CD8-positive, alpha-beta memory T cell (primary cell): ENCODE data around the gene ITFG1. TPM values are rescaled to one million over a fixed set of nuclear protein-coding genes. Genes with fewer than 3 reads are reported as not detected.

Experiments used
- CTCF ChIA-PET: fragments of 350-600 bp; sonication (Branson Sonifier 250); formaldehyde crosslinking; loops from one replicate; lab custom pipeline; 2021; ENCODE audit warnings: antibody characterized with exemption; lab: Charles Lee
- POLR2A ChIA-PET: fragments of 350-600 bp; sonication (Branson Sonifier 250); formaldehyde crosslinking; loops from one replicate; lab custom pipeline; 2021; ENCODE audit warnings: antibody characterized with exemption; lab: Charles Lee
- DNase-seq, 5 donors: peaks; one replicate each; pipeline versions ENCODE4 v3.0.0 to v3.0.0-alpha.2; 2020 to 2022; ENCODE audit warnings: mixed read lengths in 1 of 5
- H3K27ac ChIP-seq: one replicate; pipeline ENCODE4 v1.7.0; 2013; ENCODE audit warnings: low read depth, mild to moderate bottlenecking, low read length, moderate library complexity
- H3K27me3 ChIP-seq: 2 replicates; pipeline ENCODE4 v1.7.0; 2013; ENCODE audit warnings: low read length, mild to moderate bottlenecking; ENCODE audit not compliant: insufficient read depth, poor library complexity, severe bottlenecking
- H3K36me3 ChIP-seq: 2 replicates; pipeline ENCODE4 v1.7.0; 2013; ENCODE audit warnings: mild to moderate bottlenecking, low read length, moderate library complexity; ENCODE audit not compliant: insufficient read depth
- H3K4me1 ChIP-seq: 2 replicates; pipeline ENCODE4 v1.7.0; 2013; ENCODE audit warnings: mild to moderate bottlenecking, low read length, moderate library complexity; ENCODE audit not compliant: insufficient read depth
- H3K4me3 ChIP-seq: 2 replicates; pipeline ENCODE4 v1.7.0; 2013; ENCODE audit warnings: mild to moderate bottlenecking, low read length
- H3K9me3 ChIP-seq: 2 replicates; pipeline ENCODE4 v1.7.0; 2013; ENCODE audit warnings: mild to moderate bottlenecking, low read length
- H3K27ac Mint-ChIP-seq, 8 donors: one replicate each; pipeline ENCODE4 v1.8.0; 2020 to 2021; ENCODE audit warnings: mixed read lengths in 8 of 8, mild to moderate bottlenecking in 6 of 8, inconsistent platforms in 3 of 8, moderate library complexity in 3 of 8
- H3K27me3 Mint-ChIP-seq, 2 donors: one replicate each; pipeline ENCODE4 v1.8.0; 2020 to 2021; ENCODE audit warnings: mixed read lengths in 2 of 2, mild to moderate bottlenecking in 1 of 2, moderate library complexity in 1 of 2
- H3K36me3 Mint-ChIP-seq, 3 donors: one replicate each; pipeline ENCODE4 v1.8.0; 2020 to 2021; ENCODE audit warnings: mixed read lengths in 3 of 3, inconsistent platforms in 1 of 3, mild to moderate bottlenecking in 1 of 3
- H3K4me1 Mint-ChIP-seq, 3 donors: one replicate each; pipeline ENCODE4 v1.8.0; 2020 to 2021; ENCODE audit warnings: mixed read lengths in 3 of 3, inconsistent platforms in 1 of 3, mild to moderate bottlenecking in 1 of 3
- H3K4me3 Mint-ChIP-seq, 7 donors: one replicate each; pipeline ENCODE4 v1.8.0; 2020 to 2021; ENCODE audit warnings: mixed read lengths in 7 of 7, mild to moderate bottlenecking in 6 of 7, moderate library complexity in 4 of 7, inconsistent platforms in 2 of 7
- H3K9me3 Mint-ChIP-seq, 5 donors: one replicate each; pipeline ENCODE4 v1.8.0; 2020 to 2022; ENCODE audit warnings: mixed read lengths in 5 of 5, mild to moderate bottlenecking in 3 of 5, moderate library complexity in 2 of 5, inconsistent platforms in 1 of 5
- polyA plus RNA-seq: library from polyadenylated mRNA; unstranded; fragments of 300-500 nt; fragmentation: Illumina TruSeq; gene quantifications from one replicate; pipeline ENCODE4 v1.2.3, GENCODE V29; 2021
- total RNA-seq, 2 experiments: library from RNA; stranded (reverse); gene quantifications; one replicate each; pipeline ENCODE4 v1.2.3, GENCODE V29; 2021

ITFG1 gene
- total and polyA plus RNA-seq, 3 experiments from 2014 or later = 24.5 to 26.8 (median 24.9) TPM

GRCh38 chr16:47276522-47276921 lies 184.3 kb downstream of the ITFG1 start:
- no peaks in the 10 kb centered on the region for H3K27me3 ChIP-seq
- Mint-ChIP-seq H3K4me3 (no peak overlapping the region), H3K27me3 (no peaks in the 10 kb centered on the region), H3K4me1 (no peaks in the 10 kb centered on the region), H3K9me3 (peaks cover 0 to 3% (median 0%) of the 10 kb centered on the region in 5 donors), H3K36me3 (peaks cover 9 to 15% (median 14%) of the 10 kb centered on the region in 3 donors), H3K27ac (no peak overlapping the region)
- no peaks in the 10 kb centered on the region for H3K36me3 ChIP-seq
- H3K4me3 ChIP-seq = no peak overlapping the region
- no peak for DNase-seq
- no peak overlapping the region for H3K27ac ChIP-seq
- H3K9me3 ChIP-seq = no peaks in the 10 kb centered on the region
- CTCF ChIA-PET = interaction anchor here (0.6 kb wide), 1 partner anchor 616 kb away, joined by 3 read pairs; no protein-coding TSS in a partner anchor
- no peaks in the 10 kb centered on the region for H3K4me1 ChIP-seq
- POLR2A ChIA-PET = no interaction called here

- Histone ChIP-seq H3K9me3 (no peaks in the 10 kb centered on the region), H3K27me3 (no peaks in the 10 kb centered on the region), H3K27ac (no peak overlapping the region), H3K4me1 (no peaks in the 10 kb centered on the region), H3K36me3 (peaks cover 3% of the 10 kb centered on the region), H3K4me3 (no peak overlapping the region)
- ChIA-PET POLR2A (no interaction called here), CTCF (no interaction called here)
- DNase-seq = no peak
- Mint-ChIP-seq H3K36me3 (peaks cover 8 to 35% (median 15%) of the 10 kb centered on the region in 3 donors), H3K27me3 (no peaks in the 10 kb centered on the region), H3K4me1 (peaks cover 0 to 1% (median 0%) of the 10 kb centered on the region in 3 donors), H3K4me3 (no peak overlapping the region), H3K27ac (no peak overlapping the region), H3K9me3 (no peaks in the 10 kb centered on the region)
Observed at GRCh38 chr16:47262938-47263337, 197.9 kb downstream of the ITFG1 start.

- no peaks in the 10 kb centered on the region for H3K9me3 ChIP-seq
- no peaks in the 10 kb centered on the region for H3K4me1 ChIP-seq
- no peak overlapping the region for H3K4me3 ChIP-seq
- no peak for DNase-seq
- H3K27ac ChIP-seq = no peak overlapping the region
- POLR2A ChIA-PET = no interaction called here
- H3K27ac Mint-ChIP-seq = no peak overlapping the region
- H3K27me3 ChIP-seq = no peaks in the 10 kb centered on the region
- no peak overlapping the region for H3K4me3 Mint-ChIP-seq
- no peaks in the 10 kb centered on the region for H3K27me3 Mint-ChIP-seq
- peaks cover 0 to 1% (median 0%) of the 10 kb centered on the region in 3 donors for H3K4me1 Mint-ChIP-seq
- no peaks in the 10 kb centered on the region for H3K9me3 Mint-ChIP-seq
- H3K36me3 ChIP-seq = peaks cover 9% of the 10 kb centered on the region
- CTCF ChIA-PET = interaction anchor here (1.5 kb wide), 1 partner anchor 10 kb away, joined by 3 read pairs; no protein-coding TSS in a partner anchor
- H3K36me3 Mint-ChIP-seq = peaks cover 20 to 52% (median 26%) of the 10 kb centered on the region in 3 donors
Observed at GRCh38 chr16:47260503-47260902, 200.4 kb downstream of the ITFG1 start.

GRCh38 chr16:47258874-47259461 lies 201.9 kb downstream of the ITFG1 start:
- Histone ChIP-seq H3K9me3 (no peaks in the 10 kb centered on the region), H3K36me3 (peaks cover 9% of the 10 kb centered on the region), H3K4me3 (no peak overlapping the region), H3K27ac (no peak overlapping the region), H3K27me3 (no peaks in the 10 kb centered on the region), H3K4me1 (no peaks in the 10 kb centered on the region)
- Mint-ChIP-seq H3K9me3 (no peaks in the 10 kb centered on the region), H3K27me3 (no peaks in the 10 kb centered on the region), H3K4me1 (no peaks in the 10 kb centered on the region), H3K36me3 (peaks cover 20 to 57% (median 21%) of the 10 kb centered on the region in 3 donors), H3K4me3 (no peak overlapping the region), H3K27ac (peak overlapping the region in 1 of 8 donors; percentile 10)
- ChIA-PET POLR2A (no interaction called here), CTCF (no interaction called here)
- DNase-seq = no peak

GRCh38 chr16:47254756-47255155 lies 206.1 kb downstream of the ITFG1 start:
- H3K9me3 Mint-ChIP-seq = no peaks in the 10 kb centered on the region
- no peaks in the 10 kb centered on the region for H3K27me3 Mint-ChIP-seq
- Histone ChIP-seq H3K9me3 (no peaks in the 10 kb centered on the region), H3K4me3 (no peak overlapping the region), H3K27me3 (no peaks in the 10 kb centered on the region), H3K4me1 (no peaks in the 10 kb centered on the region), H3K36me3 (peaks cover 9% of the 10 kb centered on the region), H3K27ac (no peak overlapping the region)
- no peaks in the 10 kb centered on the region for H3K4me1 Mint-ChIP-seq
- POLR2A ChIA-PET = no interaction called here
- no peak overlapping the region for H3K27ac Mint-ChIP-seq
- peaks cover 18 to 54% (median 20%) of the 10 kb centered on the region in 3 donors for H3K36me3 Mint-ChIP-seq
- CTCF ChIA-PET = interaction anchor here (1.4 kb wide), 1 partner anchor 113 kb away, joined by 3 read pairs; no protein-coding TSS in a partner anchor
- no peak overlapping the region for H3K4me3 Mint-ChIP-seq
- no peak for DNase-seq

GRCh38 chr16:47250983-47251382 lies 209.9 kb downstream of the ITFG1 start:
- no peak overlapping the region for H3K4me3 ChIP-seq
- H3K4me3 Mint-ChIP-seq = no peak overlapping the region
- H3K4me1 ChIP-seq = no peaks in the 10 kb centered on the region
- H3K4me1 Mint-ChIP-seq = no peaks in the 10 kb centered on the region
- peaks cover 0 to 38% (median 6%) of the 10 kb centered on the region in 3 donors for H3K36me3 Mint-ChIP-seq
- ChIA-PET POLR2A (no interaction called here), CTCF (no interaction called here)
- no peaks in the 10 kb centered on the region for H3K36me3 ChIP-seq
- no peak overlapping the region for H3K27ac Mint-ChIP-seq
- H3K27me3 ChIP-seq = no peaks in the 10 kb centered on the region
- no peaks in the 10 kb centered on the region for H3K9me3 ChIP-seq
- DNase-seq = no peak
- H3K27me3 Mint-ChIP-seq = no peaks in the 10 kb centered on the region
- no peaks in the 10 kb centered on the region for H3K9me3 Mint-ChIP-seq
- no peak overlapping the region for H3K27ac ChIP-seq

GRCh38 chr16:47247690-47248089 lies 213.2 kb downstream of the ITFG1 start:
- POLR2A ChIA-PET = no interaction called here
- H3K27ac Mint-ChIP-seq = no peak overlapping the region

GRCh38 chr16:47244206-47244605 lies 216.7 kb downstream of the ITFG1 start:
- ChIA-PET POLR2A (no interaction called here), CTCF (no interaction called here)
- no peak overlapping the region for H3K27ac ChIP-seq
- no peaks in the 10 kb centered on the region for H3K9me3 ChIP-seq
- Mint-ChIP-seq H3K27me3 (no peaks in the 10 kb centered on the region), H3K4me1 (no peaks in the 10 kb centered on the region), H3K27ac (peak overlapping the region in 1 of 8 donors; percentile 48), H3K36me3 (peaks cover 7 to 28% (median 18%) of the 10 kb centered on the region in 3 donors), H3K9me3 (no peaks in the 10 kb centered on the region), H3K4me3 (no peak overlapping the region)
- no peaks in the 10 kb centered on the region for H3K27me3 ChIP-seq
- H3K36me3 ChIP-seq = no peaks in the 10 kb centered on the region
- H3K4me3 ChIP-seq = no peak overlapping the region
- no peaks in the 10 kb centered on the region for H3K4me1 ChIP-seq
- DNase-seq = no peak

More at GRCh38 chr16:47247690-47248089, 213.2 kb downstream of the ITFG1 start:
- Histone ChIP-seq H3K4me3 (no peak overlapping the region), H3K27me3 (no peaks in the 10 kb centered on the region), H3K27ac (no peak overlapping the region), H3K4me1 (no peaks in the 10 kb centered on the region), H3K36me3 (no peaks in the 10 kb centered on the region), H3K9me3 (no peaks in the 10 kb centered on the region)
- Mint-ChIP-seq H3K9me3 (no peaks in the 10 kb centered on the region), H3K36me3 (peaks cover 0 to 29% (median 13%) of the 10 kb centered on the region in 3 donors), H3K4me1 (no peaks in the 10 kb centered on the region), H3K27me3 (no peaks in the 10 kb centered on the region), H3K4me3 (no peak overlapping the region)
- CTCF ChIA-PET = no interaction called here
- DNase-seq = no peak
